ENCODE results near the gene TXNDC5.

DNA sequence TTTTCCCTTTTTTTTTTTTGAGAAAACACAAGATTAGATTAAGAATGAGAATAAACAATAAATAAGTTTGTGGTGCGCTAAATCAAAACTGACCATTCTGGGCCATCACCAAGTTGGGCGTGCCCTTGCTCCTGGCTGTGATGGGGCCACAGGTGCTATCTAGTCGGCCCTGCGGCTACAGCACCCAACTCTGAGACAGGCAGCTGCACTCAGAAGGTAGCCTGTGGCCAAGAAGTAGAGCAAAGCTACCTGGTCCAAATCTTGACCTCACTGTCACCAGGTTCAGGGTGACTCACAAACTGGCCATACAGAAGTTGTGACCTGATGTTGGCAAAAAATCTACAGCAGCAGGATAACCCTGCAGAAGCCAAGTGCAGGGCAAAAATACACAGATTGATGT is 3.4 kb downstream of the TXNDC5 start:
- TF ChIP-seq, protein P1, sequence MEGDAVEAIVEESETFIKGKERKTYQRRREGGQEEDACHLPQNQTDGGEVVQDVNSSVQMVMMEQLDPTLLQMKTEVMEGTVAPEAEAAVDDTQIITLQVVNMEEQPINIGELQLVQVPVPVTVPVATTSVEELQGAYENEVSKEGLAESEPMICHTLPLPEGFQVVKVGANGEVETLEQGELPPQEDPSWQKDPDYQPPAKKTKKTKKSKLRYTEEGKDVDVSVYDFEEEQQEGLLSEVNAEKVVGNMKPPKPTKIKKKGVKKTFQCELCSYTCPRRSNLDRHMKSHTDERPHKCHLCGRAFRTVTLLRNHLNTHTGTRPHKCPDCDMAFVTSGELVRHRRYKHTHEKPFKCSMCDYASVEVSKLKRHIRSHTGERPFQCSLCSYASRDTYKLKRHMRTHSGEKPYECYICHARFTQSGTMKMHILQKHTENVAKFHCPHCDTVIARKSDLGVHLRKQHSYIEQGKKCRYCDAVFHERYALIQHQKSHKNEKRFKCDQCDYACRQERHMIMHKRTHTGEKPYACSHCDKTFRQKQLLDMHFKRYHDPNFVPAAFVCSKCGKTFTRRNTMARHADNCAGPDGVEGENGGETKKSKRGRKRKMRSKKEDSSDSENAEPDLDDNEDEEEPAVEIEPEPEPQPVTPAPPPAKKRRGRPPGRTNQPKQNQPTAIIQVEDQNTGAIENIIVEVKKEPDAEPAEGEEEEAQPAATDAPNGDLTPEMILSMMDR (IDR thresholded peaks at IDR 0.05) = no peak
- TF ChIP-seq EP300 (IDR thresholded peaks at IDR 0.05) = no peak
